ENCODE data around the gene PPIA. TPM values are rescaled to one million over a fixed set of nuclear protein-coding genes. Genes with fewer than 3 reads are reported as not detected.

PPIA gene
- total RNA-seq, 2 experiments from 2014 or later, result 2,573 to 2,935 TPM

DNA sequence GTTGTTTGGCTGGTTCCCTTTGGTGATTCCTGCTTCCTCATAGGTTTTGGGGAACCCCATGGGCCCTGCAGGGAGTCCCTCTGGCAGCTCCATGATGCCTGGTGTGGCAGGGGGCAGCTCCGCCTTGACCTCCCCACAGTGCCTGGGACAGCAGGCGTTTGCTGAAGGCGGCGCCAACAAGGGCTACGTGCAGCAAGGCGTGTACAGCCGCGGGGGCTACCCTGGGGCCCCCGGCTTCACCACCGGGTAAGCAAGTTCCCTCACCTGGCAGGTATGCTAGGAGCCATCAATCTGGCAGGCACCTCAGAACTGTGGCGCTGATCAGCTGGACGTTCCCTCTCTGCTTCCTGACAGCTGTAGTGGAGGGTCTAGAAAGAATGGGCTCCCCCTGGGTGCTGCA is 39.6 kb upstream of the PPIA start:
- intact Hi-C loops (cut with micrococcal nuclease; ENCODE audit: unreplicated experiment), result no loop called here
- H3K4me3 ChIP-seq (ENCODE audit: low read depth, low read length, poor library complexity, severe bottlenecking), result no peak overlapping the region
- peaks cover 7% of the 10 kb centered on the region for H3K4me1 ChIP-seq (ENCODE audit: insufficient read depth, low read length, poor library complexity, severe bottlenecking)
- ChIA-PET POLR2A (no interaction called here), CTCF (ENCODE audit: unreplicated experiment) (no interaction called here)
- H3K36me3 ChIP-seq (ENCODE audit: insufficient read depth, low read length), result peaks cover 36% of the 10 kb centered on the region
- no peak overlapping the region for H3K4me2 ChIP-seq (ENCODE audit: low read length)
- no peaks in the 10 kb centered on the region for H3K79me2 ChIP-seq (ENCODE audit: insufficient read depth, low read depth, low read length)
- H3K9me2 ChIP-seq (ENCODE audit: insufficient read depth, low read length), result no peaks in the 10 kb centered on the region
- no peak overlapping the region for H3K27ac ChIP-seq (ENCODE audit: low read depth, low read length, poor library complexity, severe bottlenecking)
- DNase-seq (ENCODE audit: low spot score), result no peak
- no peaks in the 10 kb centered on the region; the same call in 1 of the 2 replicates for H4K20me1 ChIP-seq (ENCODE audit: insufficient read depth, low read length)
- H2AFZ ChIP-seq (ENCODE audit: low read length), result no peak overlapping the region
- TF ChIP-seq, protein P1, sequence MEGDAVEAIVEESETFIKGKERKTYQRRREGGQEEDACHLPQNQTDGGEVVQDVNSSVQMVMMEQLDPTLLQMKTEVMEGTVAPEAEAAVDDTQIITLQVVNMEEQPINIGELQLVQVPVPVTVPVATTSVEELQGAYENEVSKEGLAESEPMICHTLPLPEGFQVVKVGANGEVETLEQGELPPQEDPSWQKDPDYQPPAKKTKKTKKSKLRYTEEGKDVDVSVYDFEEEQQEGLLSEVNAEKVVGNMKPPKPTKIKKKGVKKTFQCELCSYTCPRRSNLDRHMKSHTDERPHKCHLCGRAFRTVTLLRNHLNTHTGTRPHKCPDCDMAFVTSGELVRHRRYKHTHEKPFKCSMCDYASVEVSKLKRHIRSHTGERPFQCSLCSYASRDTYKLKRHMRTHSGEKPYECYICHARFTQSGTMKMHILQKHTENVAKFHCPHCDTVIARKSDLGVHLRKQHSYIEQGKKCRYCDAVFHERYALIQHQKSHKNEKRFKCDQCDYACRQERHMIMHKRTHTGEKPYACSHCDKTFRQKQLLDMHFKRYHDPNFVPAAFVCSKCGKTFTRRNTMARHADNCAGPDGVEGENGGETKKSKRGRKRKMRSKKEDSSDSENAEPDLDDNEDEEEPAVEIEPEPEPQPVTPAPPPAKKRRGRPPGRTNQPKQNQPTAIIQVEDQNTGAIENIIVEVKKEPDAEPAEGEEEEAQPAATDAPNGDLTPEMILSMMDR (conservative IDR thresholded peaks at IDR 0.05; ENCODE audit: low read length), result no peak
- no peak for TF ChIP-seq EZH2phosphoT487 (IDR thresholded peaks at IDR 0.05; ENCODE audit: borderline replicate concordance, low read depth, low read length)
- BruUV-seq (replicated peaks), result no TSS peak
- no peaks in the 10 kb centered on the region for H3K9me3 ChIP-seq (ENCODE audit: low read length)

DNA sequence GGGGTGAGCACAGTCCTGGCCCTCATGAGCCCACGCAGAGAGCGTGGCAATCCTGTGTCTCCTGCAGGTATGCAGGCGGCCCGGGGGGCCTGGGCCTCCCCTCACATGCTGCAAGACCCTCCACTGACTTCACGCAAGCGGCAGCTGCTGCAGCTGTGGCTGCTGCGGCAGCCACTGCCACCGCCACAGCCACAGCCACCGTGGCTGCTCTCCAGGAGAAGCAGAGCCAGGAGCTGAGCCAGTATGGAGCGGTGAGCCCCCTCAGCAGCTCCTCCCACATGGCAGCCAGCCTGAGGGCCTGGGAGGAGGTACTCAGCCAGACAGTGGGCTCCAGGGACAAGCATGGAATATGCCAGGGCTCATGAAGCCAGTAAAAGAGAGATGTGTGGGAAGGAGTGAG is 39.2 kb upstream of the PPIA start:
- Histone ChIP-seq H4K20me1 (ENCODE audit: insufficient read depth, low read length) (no peaks in the 10 kb centered on the region; the same call in 1 of the 2 replicates), H3K79me2 (ENCODE audit: insufficient read depth, low read depth, low read length) (no peaks in the 10 kb centered on the region)

DNA sequence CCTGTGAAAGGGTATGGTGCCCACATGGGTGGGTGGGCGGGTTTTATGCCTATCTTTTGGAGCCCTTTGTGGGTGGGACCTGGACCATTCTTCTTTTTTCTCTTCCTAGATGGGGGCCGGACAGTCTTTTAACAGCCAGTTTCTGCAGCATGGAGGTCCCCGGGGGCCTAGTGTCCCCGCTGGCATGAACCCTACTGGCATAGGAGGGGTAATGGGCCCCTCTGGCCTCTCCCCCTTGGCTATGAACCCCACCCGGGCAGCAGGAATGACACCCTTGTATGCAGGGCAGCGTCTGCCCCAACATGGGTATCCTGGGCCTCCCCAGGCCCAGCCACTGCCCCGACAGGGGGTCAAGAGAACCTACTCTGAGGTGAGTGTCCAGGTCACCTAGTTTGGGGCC is 38.7 kb upstream of the PPIA start:
- no peaks in the 10 kb centered on the region; the same call in 1 of the 2 replicates for H4K20me1 ChIP-seq (ENCODE audit: insufficient read depth, low read length)
- TF ChIP-seq, protein P1 (conservative IDR thresholded peaks at IDR 0.05; ENCODE audit: low read length), result no peak
- TF ChIP-seq EZH2phosphoT487 (IDR thresholded peaks at IDR 0.05; ENCODE audit: borderline replicate concordance, low read depth, low read length), result no peak
- POLR2A ChIA-PET, result no interaction called here

More for the DNA sequence above, 39.2 kb upstream of the PPIA start:
- Histone ChIP-seq H3K9me2 (ENCODE audit: insufficient read depth, low read length) (no peaks in the 10 kb centered on the region), H3K27ac (ENCODE audit: low read depth, low read length, poor library complexity, severe bottlenecking) (no peak overlapping the region), H3K9me3 (ENCODE audit: low read length) (no peaks in the 10 kb centered on the region), H3K36me3 (ENCODE audit: insufficient read depth, low read length) (peaks cover 34% of the 10 kb centered on the region), H2AFZ (ENCODE audit: low read length) (no peak overlapping the region), H3K4me2 (ENCODE audit: low read length) (no peak overlapping the region), H3K4me3 (ENCODE audit: low read depth, low read length, poor library complexity, severe bottlenecking) (no peak overlapping the region), H3K4me1 (ENCODE audit: insufficient read depth, low read length, poor library complexity, severe bottlenecking) (peaks cover 7% of the 10 kb centered on the region)
- POLR2A ChIA-PET, result no interaction called here
- CTCF ChIA-PET (ENCODE audit: unreplicated experiment), result no interaction called here
- BruUV-seq (replicated peaks), result no TSS peak
- TF ChIP-seq EZH2phosphoT487 (IDR thresholded peaks at IDR 0.05; ENCODE audit: borderline replicate concordance, low read depth, low read length), result no peak
- TF ChIP-seq, protein P1 (conservative IDR thresholded peaks at IDR 0.05; ENCODE audit: low read length), result no peak
- intact Hi-C loops (cut with micrococcal nuclease; ENCODE audit: unreplicated experiment), result no loop called here
- DNase-seq (ENCODE audit: low spot score), result no peak

More for the DNA sequence above, 38.7 kb upstream of the PPIA start:
- BruUV-seq (replicated peaks), result no TSS peak
- H3K9me2 ChIP-seq (ENCODE audit: insufficient read depth, low read length), result no peaks in the 10 kb centered on the region
- H3K36me3 ChIP-seq (ENCODE audit: insufficient read depth, low read length), result peaks cover 35% of the 10 kb centered on the region
- no peak overlapping the region for H2AFZ ChIP-seq (ENCODE audit: low read length)
- no peak overlapping the region for H3K27ac ChIP-seq (ENCODE audit: low read depth, low read length, poor library complexity, severe bottlenecking)
- H3K4me2 ChIP-seq (ENCODE audit: low read length), result no peak overlapping the region
- no peak for DNase-seq (ENCODE audit: low spot score)
- H3K79me2 ChIP-seq (ENCODE audit: insufficient read depth, low read depth, low read length), result no peaks in the 10 kb centered on the region
- no peaks in the 10 kb centered on the region for H3K9me3 ChIP-seq (ENCODE audit: low read length)
- CTCF ChIA-PET (ENCODE audit: unreplicated experiment), result no interaction called here
- intact Hi-C loops (cut with micrococcal nuclease; ENCODE audit: unreplicated experiment), result no loop called here
- H3K4me3 ChIP-seq (ENCODE audit: low read depth, low read length, poor library complexity, severe bottlenecking), result no peak overlapping the region
- H3K4me1 ChIP-seq (ENCODE audit: insufficient read depth, low read length, poor library complexity, severe bottlenecking), result peaks cover 3% of the 10 kb centered on the region
